Posterior cingulate gyrus (tissue), 11 donors: ENCODE measurements around the gene COL4A2.
A peak's percentile ranks its signal among the peaks of the same experiment; 100 is the strongest.
"Not testable (repeated sequence)": the region's sequence is repeated elsewhere in the genome, so short reads cannot be mapped to it uniquely, and the experiment has no call there.

Experiments used
- DNase-seq, 10 donors: peaks; one replicate each; pipeline versions ENCODE4 v3.0.0 to v3.0.0-alpha.2; 2020 to 2021; ENCODE audit warnings: mixed read lengths in 3 of 10
- intact Hi-C: fragments of 100-400 bp; cut with DNase I; formaldehyde crosslinking; loops from one replicate; pipeline ENCODE4 v1.15.1; 2023

The COL4A2 gene

GRCh38 chr13:110476220-110476617 lies 169.1 kb downstream of the COL4A2 start:
- peak in 4 of 10 donors; percentile 41 to 83 (median 82) for DNase-seq
- intact Hi-C loops: no loop called here

DNA sequence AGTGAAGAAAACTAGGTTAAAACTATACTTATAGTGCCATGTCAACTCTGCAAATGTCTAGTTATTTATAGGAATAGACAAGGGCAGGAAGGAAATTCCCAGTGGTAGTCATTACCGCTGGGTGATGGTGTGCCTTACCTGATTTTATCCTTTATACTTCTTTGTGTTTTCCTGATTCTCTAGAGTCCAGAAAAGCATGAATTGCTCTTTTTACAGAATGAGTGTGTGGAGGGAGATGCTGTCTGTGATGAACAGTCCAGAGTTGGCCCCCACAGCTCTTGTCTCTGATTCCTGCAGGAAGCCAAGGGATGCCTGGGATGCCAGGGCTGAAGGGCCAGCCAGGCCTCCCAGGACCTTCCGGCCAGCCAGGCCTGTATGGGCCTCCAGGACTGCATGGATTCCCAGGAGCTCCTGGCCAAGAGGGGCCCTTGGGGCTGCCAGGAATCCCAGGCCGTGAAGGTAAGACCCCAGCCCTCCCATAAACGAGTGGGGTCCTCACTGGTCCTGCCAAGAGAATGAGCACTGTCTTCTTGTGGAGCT lies 170.7 kb downstream of the COL4A2 start:
- intact Hi-C loops: no loop called here
- peak in 2 of 10 donors; percentile 19 to 53 for DNase-seq

GRCh38 chr13:110478405-110479214 lies 171.5 kb downstream of the COL4A2 start:
- intact Hi-C loops: no loop called here
- peak in 2 of 10 donors; percentile 70 to 73 for DNase-seq

- intact Hi-C loops: no loop called here
- peak in 1 of 10 donors; percentile 62 for DNase-seq
Observed at GRCh38 chr13:110479215-110479545, 172.1 kb downstream of the COL4A2 start.

GRCh38 chr13:110479648-110480047 lies 172.6 kb downstream of the COL4A2 start:
- peak in 1 of 10 donors; percentile 71 for DNase-seq
- intact Hi-C loops: no loop called here

GRCh38 chr13:110480161-110480560 lies 173.1 kb downstream of the COL4A2 start:
- intact Hi-C loops: no loop called here
- peak in 1 of 10 donors; percentile 63 for DNase-seq

DNA sequence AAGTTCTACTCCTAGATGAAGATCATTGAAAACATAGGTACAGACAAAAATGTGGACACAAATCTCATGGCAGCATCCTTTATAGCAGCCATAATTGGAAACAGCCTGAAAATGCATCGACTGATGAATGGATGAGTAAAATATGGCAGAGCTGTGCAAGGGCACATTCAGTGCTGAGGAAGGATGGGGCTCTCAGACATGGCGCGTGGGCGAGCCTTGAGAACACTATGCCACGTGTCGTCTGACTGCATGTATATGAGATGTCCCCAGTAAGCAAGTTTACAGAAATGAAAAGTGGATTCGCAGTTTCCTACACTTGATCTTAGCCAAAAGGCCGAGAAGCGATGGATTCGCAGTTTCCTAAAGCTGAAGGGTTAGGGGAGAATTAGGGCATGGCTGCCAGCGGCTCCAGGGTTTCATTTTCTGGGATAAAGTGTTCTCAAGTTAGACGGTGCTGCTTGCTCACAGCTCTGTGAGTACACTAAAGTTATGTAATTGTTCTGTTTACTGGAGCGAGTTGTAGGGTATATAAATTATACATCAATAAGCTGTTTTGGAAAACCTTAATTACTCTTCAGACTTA lies 176.4 kb downstream of the COL4A2 start:
- intact Hi-C loops: no loop called here
- DNase-seq: peak in 7 of 10 donors; percentile 55 to 94 (median 73)

DNA sequence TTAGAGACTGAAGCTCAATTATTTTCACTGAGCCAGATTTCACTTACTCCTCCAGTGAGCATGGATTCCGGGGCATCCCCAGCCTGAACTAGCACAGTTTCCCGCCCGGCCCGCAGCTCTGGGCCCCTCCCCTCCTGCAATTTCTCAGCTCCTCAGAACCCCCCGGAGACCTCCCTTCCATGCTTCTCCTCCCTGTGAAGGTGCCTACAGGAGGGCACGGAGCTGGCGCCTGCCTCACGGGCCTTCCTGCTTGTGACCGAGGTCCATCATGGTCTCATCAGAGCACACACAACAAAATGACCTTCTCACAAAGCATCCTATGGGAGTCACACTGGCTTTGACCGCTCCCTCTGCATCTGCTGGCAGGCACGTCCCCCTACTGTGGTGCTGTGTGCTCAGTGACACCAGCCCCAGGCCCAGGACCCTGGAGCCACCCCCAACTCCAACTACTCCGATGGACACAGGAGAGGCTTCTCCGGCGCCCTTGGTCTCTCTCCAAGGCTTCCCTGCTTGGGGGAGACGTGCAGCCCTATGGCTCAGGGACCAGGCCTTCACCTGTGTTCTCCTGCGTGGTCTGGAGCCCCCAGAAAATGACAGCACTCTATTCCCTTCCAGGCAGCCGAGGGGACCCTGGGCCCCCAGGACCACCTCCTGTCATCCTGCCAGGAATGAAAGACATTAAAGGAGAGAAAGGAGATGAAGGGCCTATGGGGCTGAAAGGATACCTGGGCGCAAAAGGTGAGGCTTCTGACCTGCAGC lies 177.4 kb downstream of the COL4A2 start:
- intact Hi-C loops: no loop called here
- DNase-seq: peak in 3 of 10 donors; percentile 17 to 62 (median 53)

DNA sequence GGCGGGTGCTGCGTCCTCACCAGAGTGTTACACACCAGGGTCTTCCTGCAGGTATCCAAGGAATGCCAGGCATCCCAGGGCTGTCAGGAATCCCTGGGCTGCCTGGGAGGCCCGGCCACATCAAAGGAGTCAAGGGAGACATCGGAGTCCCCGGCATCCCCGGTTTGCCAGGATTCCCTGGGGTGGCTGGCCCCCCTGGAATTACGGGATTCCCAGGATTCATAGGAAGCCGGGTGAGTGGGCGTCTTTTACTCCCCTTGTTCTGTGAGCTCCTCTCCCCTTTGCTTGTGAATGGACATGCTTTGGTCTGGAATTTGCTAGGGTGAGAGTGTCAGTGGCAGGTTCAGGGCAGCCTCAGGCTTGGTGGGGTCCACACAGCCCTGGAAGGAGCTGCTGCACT lies 178.5 kb downstream of the COL4A2 start:
- DNase-seq: peak in 1 of 10 donors; percentile 53
- intact Hi-C loops: no loop called here

DNA sequence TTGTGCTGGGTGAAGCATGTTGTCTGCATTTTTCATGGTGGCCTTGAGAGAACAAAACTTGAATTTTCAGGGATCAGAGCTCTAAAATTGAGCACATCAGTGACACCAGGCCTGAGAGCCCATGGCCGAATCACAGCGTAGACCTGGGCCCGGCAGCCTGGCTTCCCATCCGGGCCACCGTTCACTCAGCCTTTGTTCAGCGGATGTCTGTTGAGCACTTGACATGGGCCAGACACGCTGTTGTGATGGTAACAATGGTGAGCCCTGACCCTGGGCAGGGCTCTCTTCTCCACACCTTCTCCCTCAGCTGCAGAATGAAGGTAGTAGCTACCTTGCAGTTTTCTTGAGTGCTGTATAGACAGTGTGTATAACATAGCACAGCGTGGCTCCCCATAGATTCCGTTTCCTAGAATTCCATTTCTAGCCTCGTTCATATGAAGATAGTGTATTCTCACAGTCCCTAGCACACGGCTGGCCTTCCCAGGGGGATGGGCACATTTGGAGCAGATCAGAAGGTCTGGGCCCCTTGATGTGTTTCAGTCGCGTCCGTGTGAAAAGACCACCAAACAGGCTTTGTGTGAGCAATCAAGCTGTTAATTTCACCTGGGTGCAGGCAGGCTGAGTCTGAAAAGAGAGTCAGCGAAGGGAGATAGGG lies 179.1 kb downstream of the COL4A2 start:
- peak in 1 of 10 donors; percentile 78 for DNase-seq
- intact Hi-C loops: no loop called here

DNA sequence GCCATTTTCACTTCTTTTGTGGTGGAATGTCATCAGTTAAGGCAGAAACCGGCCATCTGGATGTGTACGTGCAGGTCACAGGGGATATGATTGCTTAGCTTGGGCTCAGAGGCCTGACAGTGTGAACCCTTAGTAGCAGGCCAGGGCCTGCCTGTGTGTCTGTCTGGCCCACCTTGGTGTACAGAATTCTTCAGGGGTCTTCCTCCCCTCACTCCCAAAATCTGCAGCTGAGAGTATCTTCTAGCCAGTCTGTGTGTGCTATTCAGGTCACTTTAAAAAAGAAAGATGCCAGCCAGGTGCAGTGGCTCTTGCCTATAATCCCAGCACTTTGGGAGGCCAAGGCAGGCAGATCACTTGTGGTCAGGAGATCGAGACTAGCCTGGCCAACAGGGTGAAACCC lies 179.8 kb downstream of the COL4A2 start:
- intact Hi-C loops: not testable (repeated sequence)
- peak in 1 of 10 donors; percentile 20 for DNase-seq

- intact Hi-C loops: no loop called here
- no peak for DNase-seq
Observed at GRCh38 chr13:110490009-110490770, 183.1 kb downstream of the COL4A2 start.

GRCh38 chr13:110491869-110492678 lies 185.0 kb downstream of the COL4A2 start:
- intact Hi-C loops: no loop called here
- peak in 1 of 10 donors; percentile 66 for DNase-seq

DNA sequence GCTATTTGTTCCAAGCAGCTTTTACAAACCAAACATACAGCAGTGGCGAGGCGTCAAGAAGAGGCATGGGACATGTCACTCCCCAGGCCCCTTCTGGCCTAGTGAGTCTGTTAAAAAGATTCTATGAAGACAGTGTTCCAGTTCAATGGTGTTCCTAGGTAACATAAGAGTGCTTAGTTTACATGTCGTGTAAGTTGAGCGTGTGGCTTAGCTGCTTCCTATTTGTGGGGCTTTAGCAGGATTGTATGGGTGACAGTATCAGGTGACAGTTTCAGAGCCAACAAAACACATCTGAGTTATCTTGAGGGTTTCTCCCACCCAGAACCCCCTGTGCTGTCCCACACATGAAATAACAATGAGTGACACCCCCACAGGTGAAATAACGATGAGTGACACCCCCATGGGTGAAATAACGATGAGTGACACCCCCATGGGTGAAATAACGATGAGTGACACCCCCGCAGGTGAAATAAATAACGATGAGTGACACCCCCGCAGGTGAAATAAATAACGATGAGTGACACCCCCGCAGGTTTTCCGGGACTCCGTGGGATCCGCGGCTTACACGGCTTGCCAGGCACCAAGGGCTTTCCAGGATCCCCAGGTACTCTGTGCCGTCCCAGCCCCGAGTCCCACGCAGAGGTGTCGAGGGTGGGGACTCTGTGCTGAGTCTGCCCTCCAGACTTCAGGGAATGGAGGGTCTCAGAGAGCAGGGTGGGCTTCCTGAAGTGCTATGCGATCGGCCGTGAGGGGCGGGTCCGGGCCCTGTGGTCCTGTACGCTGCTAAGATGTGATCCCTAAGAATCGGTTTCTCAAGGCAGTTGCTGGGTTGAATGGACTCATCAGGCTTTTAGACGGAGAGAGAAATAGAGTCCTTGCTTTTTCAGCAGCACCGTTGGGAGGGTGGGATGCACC lies 185.9 kb downstream of the COL4A2 start:
- peak in 1 of 10 donors; percentile 55 for DNase-seq
- intact Hi-C loops: no loop called here

- DNase-seq: peak in 1 of 10 donors; percentile 40
- intact Hi-C loops: no loop called here
Observed at GRCh38 chr13:110493613-110494012, 186.5 kb downstream of the COL4A2 start.

DNA sequence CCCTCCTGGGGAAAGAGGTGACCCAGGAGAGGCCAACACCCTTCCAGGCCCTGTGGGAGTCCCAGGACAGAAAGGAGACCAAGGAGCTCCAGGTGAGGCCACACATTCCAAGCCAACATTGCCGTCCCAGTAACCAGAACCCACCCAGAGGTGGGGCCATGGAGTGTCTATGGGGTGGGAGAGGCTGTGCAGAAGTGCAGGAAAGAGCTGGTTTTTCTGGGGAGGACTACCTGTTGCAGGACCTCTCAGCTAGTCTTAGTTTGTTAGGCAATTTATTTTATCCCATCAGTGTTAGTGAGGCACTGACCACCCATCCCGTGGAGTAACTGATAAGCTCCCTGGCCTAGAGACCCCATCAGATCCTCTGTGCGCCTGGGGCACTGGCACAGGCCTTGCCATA lies 188.3 kb downstream of the COL4A2 start:
- intact Hi-C loops: no loop called here
- DNase-seq: peak in 1 of 10 donors; percentile 41

GRCh38 chr13:110495881-110496280 lies 188.8 kb downstream of the COL4A2 start:
- peak in 1 of 10 donors; percentile 33 for DNase-seq
- intact Hi-C loops: no loop called here

DNA sequence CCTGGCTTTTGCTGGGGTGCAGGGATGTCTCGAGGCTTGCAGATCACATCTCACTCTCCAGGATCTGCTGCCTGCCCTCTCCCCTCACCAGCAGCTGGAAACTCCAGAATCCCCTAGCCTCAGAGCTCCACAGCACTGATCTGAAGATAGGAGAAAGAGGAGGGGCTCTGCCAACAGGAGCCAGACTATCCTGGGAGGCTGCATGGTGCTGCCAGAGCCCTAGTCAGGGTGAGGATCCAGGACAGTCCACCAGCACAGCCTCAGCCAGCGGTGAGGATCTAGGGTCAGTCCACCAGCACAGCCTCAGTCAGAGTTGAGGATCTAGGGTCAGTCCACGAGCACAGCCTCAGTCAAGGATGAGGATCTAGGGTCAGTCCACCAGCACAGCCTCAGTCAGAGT lies 189.2 kb downstream of the COL4A2 start:
- intact Hi-C loops: no loop called here
- DNase-seq: peak in 1 of 10 donors; percentile 53
